Measurements from ENCODE around the gene NOD1. TPM values are rescaled to one million over a fixed set of nuclear protein-coding genes. Genes with fewer than 3 reads are reported as not detected.

NOD1 gene
- total and polyA plus RNA-seq, 4 experiments from 2014 or later = 5.3 to 21.3 (median 14.0) TPM

DNA sequence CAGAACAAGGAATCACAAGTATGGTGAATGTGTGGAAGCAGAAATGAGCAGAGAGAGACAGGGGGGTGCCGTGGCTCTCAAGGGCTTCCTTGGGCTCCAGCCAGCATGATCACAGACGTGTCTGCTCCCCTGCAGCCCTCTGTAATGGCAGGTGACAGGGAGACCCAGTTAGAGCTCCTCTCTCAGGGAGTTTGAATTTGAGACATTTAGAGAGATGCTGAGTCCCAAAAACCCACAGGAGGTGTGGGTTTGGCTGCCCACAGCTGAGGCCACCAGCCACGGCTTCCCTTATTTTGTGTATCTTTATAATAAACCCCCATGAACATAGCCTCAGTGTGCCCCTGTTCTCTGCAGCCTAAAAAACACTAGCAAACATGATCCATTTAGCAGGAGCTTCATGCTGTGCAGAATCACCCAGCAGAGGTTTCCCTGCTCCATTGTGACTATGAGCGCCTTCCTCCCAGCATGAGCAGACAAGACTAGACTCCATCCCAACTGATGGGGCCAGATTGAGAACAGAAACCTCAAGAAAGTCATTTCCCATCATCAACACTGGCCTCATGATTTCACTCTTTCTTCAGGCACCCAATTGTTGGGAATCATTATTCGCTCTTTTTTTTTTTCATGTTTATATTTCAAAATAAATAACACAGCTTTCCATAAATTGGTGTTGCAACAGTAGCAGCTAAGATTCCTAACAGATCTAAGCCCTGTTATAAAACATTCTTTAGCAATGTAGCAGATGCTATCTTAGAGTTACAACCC, 13.4 kb downstream of the NOD1 start:
- Histone ChIP-seq H3K36me3 (ENCODE audit: insufficient read depth, low read length) (no peaks in the 10 kb centered on the region), H3K27me3 (ENCODE audit: insufficient read depth, low read length) (no peaks in the 10 kb centered on the region), H3K27ac (ENCODE audit: low read depth, low read length) (no peak overlapping the region), H3K9me3 (ENCODE audit: control insufficient read depth in 1 of 2, low read length in 2 of 2) (no peaks in the 10 kb centered on the region), H3K4me3 (ENCODE audit: low read length in 2 of 2) (no peak overlapping the region), H3K4me1 (ENCODE audit: insufficient read depth, low read length) (peaks cover 6% of the 10 kb centered on the region)
- no peak for DNase-seq
- Mint-ChIP-seq H3K4me3 (no peak overlapping the region), H3K27ac (peak overlapping the region in 2 of 7 donors; percentile 30 to 41), H3K9me3 (no peaks in the 10 kb centered on the region), H3K27me3 (no peaks in the 10 kb centered on the region), H3K4me1 (peaks cover 21 to 36% (median 29%) of the 10 kb centered on the region in 4 donors), H3K36me3 (peaks cover 3 to 13% of the 10 kb centered on the region in 2 donors)
- CTCF ChIA-PET (ENCODE audit: partially characterized antibody) = no interaction called here
- intact Hi-C loops (cut with micrococcal nuclease) = no loop called here
- POLR2A ChIA-PET (ENCODE audit: partially characterized antibody) = interaction anchor here (1.4 kb wide), 1 partner anchor 12 kb away, joined by 7 read pairs; no protein-coding TSS in a partner anchor

- Histone ChIP-seq H3K27ac (ENCODE audit: low read depth, low read length) (no peak overlapping the region), H3K9me3 (ENCODE audit: control insufficient read depth in 1 of 2, low read length in 2 of 2) (no peaks in the 10 kb centered on the region), H3K27me3 (ENCODE audit: insufficient read depth, low read length) (no peaks in the 10 kb centered on the region), H3K4me1 (ENCODE audit: insufficient read depth, low read length) (peaks cover 6% of the 10 kb centered on the region), H3K36me3 (ENCODE audit: insufficient read depth, low read length) (no peaks in the 10 kb centered on the region), H3K4me3 (ENCODE audit: low read length in 2 of 2) (no peak overlapping the region)
- Mint-ChIP-seq H3K27me3 (no peaks in the 10 kb centered on the region), H3K4me3 (no peak overlapping the region), H3K27ac (peak overlapping the region in 1 of 7 donors; percentile 44), H3K4me1 (peaks cover 18 to 28% (median 23%) of the 10 kb centered on the region in 4 donors), H3K36me3 (peaks cover 6 to 15% of the 10 kb centered on the region in 2 donors), H3K9me3 (no peaks in the 10 kb centered on the region)
- intact Hi-C loops (cut with micrococcal nuclease) = no loop called here
- ChIA-PET POLR2A (ENCODE audit: partially characterized antibody) (interaction anchor here (1.4 kb wide), 1 partner anchor 13 kb away, joined by 7 read pairs; no protein-coding TSS in a partner anchor), CTCF (ENCODE audit: partially characterized antibody) (no interaction called here)
- DNase-seq = no peak
Measured at GRCh38 chr7:30464231-30464671, 14.3 kb downstream of the NOD1 start.

- H3K27ac Mint-ChIP-seq = no peak overlapping the region
- POLR2A ChIA-PET (ENCODE audit: partially characterized antibody) = no interaction called here
- no peaks in the 10 kb centered on the region for H3K27me3 ChIP-seq (ENCODE audit: insufficient read depth, low read length)
- no peaks in the 10 kb centered on the region for H3K36me3 ChIP-seq (ENCODE audit: insufficient read depth, low read length)
- no peaks in the 10 kb centered on the region for H3K9me3 Mint-ChIP-seq
- no peaks in the 10 kb centered on the region for H3K9me3 ChIP-seq (ENCODE audit: control insufficient read depth in 1 of 2, low read length in 2 of 2)
- no peak overlapping the region for H3K4me3 Mint-ChIP-seq
- H3K4me1 ChIP-seq (ENCODE audit: insufficient read depth, low read length) = peaks cover 6% of the 10 kb centered on the region
- H3K4me1 Mint-ChIP-seq = peaks cover 13 to 22% (median 19%) of the 10 kb centered on the region in 4 donors
- H3K36me3 Mint-ChIP-seq = peaks cover 6 to 14% of the 10 kb centered on the region in 2 donors
- no peaks in the 10 kb centered on the region for H3K27me3 Mint-ChIP-seq
- H3K27ac ChIP-seq (ENCODE audit: low read depth, low read length) = no peak overlapping the region
- DNase-seq = no peak
- no peak overlapping the region for H3K4me3 ChIP-seq (ENCODE audit: low read length in 2 of 2)
- intact Hi-C loops (cut with micrococcal nuclease) = no loop called here
- CTCF ChIA-PET (ENCODE audit: partially characterized antibody) = no interaction called here
Measured at GRCh38 chr7:30463405-30464145, 15.0 kb downstream of the NOD1 start.

DNA sequence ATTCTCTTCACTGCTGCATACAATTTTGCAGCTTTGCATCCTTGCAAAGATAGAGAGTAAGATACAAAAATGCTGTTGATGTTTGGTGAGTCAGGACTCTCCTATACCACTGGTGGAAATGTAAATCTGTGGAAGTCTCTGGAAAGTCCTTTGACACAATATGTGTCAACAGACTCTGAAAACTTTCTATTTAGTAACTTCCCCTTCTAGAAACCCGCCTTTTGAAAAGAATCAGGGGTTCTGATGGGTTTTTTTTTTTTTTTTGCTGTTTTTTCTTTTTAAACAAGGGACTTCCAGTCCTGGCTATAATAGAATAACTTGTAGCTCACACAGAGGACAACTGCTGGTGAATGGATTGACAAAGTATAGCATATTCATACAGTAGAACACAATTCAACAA, 16.4 kb downstream of the NOD1 start:
- ChIA-PET POLR2A (ENCODE audit: partially characterized antibody) (no interaction called here), CTCF (ENCODE audit: partially characterized antibody) (no interaction called here)
- Mint-ChIP-seq H3K27ac (no peak overlapping the region), H3K9me3 (no peaks in the 10 kb centered on the region), H3K27me3 (no peaks in the 10 kb centered on the region), H3K36me3 (peaks cover 6 to 19% of the 10 kb centered on the region in 2 donors), H3K4me1 (peaks cover 3 to 15% (median 7%) of the 10 kb centered on the region in 4 donors), H3K4me3 (no peak overlapping the region)
- no peak overlapping the region for H3K4me3 ChIP-seq (ENCODE audit: low read length in 2 of 2)
- no peak for DNase-seq
- no peak overlapping the region for H3K27ac ChIP-seq (ENCODE audit: low read depth, low read length)
- no peaks in the 10 kb centered on the region for H3K4me1 ChIP-seq (ENCODE audit: insufficient read depth, low read length)
- H3K9me3 ChIP-seq (ENCODE audit: control insufficient read depth in 1 of 2, low read length in 2 of 2) = no peaks in the 10 kb centered on the region
- no peaks in the 10 kb centered on the region for H3K36me3 ChIP-seq (ENCODE audit: insufficient read depth, low read length)
- intact Hi-C loops (cut with micrococcal nuclease) = no loop called here
- no peaks in the 10 kb centered on the region for H3K27me3 ChIP-seq (ENCODE audit: insufficient read depth, low read length)

GRCh38 chr7:30460246-30460633, 18.3 kb downstream of the NOD1 start:
- Histone ChIP-seq H3K36me3 (ENCODE audit: insufficient read depth, low read length) (peaks cover 8% of the 10 kb centered on the region), H3K9me3 (ENCODE audit: control insufficient read depth in 1 of 2, low read length in 2 of 2) (no peaks in the 10 kb centered on the region), H3K27ac (ENCODE audit: low read depth, low read length) (no peak overlapping the region), H3K27me3 (ENCODE audit: insufficient read depth, low read length) (no peaks in the 10 kb centered on the region), H3K4me1 (ENCODE audit: insufficient read depth, low read length) (no peaks in the 10 kb centered on the region), H3K4me3 (ENCODE audit: low read length in 2 of 2) (no peak overlapping the region)
- no peaks in the 10 kb centered on the region for H3K27me3 Mint-ChIP-seq
- ChIA-PET CTCF (ENCODE audit: partially characterized antibody) (no interaction called here), POLR2A (ENCODE audit: partially characterized antibody) (interaction anchor here (0.9 to 1.8 kb wide), 2 partner anchors 18 to 49 kb away, joined by 3 to 4 read pairs; partner anchors contain the start of gene NOD1)
- H3K9me3 Mint-ChIP-seq = no peaks in the 10 kb centered on the region
- H3K4me3 Mint-ChIP-seq = no peak overlapping the region
- peaks cover 0 to 3% (median 2%) of the 10 kb centered on the region in 4 donors for H3K4me1 Mint-ChIP-seq
- peaks cover 10 to 34% of the 10 kb centered on the region in 2 donors for H3K36me3 Mint-ChIP-seq
- H3K27ac Mint-ChIP-seq = peak overlapping the region in 3 of 7 donors; percentile 48 to 72 (median 68)
- intact Hi-C loops (cut with micrococcal nuclease) = no loop called here
- DNase-seq = no peak

DNA sequence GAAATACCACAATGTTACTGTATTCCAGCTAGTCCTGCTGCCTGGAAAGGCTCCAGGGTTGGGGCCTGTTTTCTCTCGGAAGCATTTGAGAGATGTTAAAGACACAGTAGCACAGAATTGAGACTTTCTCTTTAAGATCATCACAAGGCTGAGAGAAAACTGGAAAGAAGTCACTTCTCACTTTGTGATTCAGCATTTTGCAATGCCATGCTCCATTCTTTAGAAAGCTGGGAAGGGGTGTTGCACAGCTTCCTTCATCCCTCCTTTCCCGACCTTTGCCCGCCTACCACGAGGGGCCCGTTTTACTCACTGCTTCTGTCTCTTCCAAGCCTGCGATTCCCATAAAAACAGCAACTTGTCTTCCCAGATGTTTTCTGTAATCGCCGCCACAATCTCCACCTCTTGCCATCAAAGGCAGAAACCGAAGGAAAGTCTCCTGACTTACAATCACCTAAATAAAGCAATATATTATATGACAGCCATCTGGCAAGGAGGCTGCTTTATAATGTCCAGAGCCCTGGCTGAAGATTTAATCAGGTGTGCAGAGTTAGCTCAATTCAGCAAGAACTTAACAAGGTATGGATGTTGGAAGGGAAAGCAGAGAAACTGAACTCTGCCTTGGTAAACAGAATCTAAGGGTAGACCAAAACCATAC, 18.9 kb downstream of the NOD1 start:
- intact Hi-C loops (cut with micrococcal nuclease) = no loop called here
- Mint-ChIP-seq H3K27me3 (no peaks in the 10 kb centered on the region), H3K36me3 (peaks cover 10 to 38% of the 10 kb centered on the region in 2 donors), H3K27ac (peak overlapping the region in 5 of 7 donors; percentile 44 to 72 (median 65)), H3K9me3 (no peaks in the 10 kb centered on the region), H3K4me3 (no peak overlapping the region), H3K4me1 (peaks cover 0 to 2% (median 0%) of the 10 kb centered on the region in 4 donors)
- no peak overlapping the region for H3K4me3 ChIP-seq (ENCODE audit: low read length in 2 of 2)
- ChIA-PET POLR2A (ENCODE audit: partially characterized antibody) (interaction anchor here (1.8 kb wide), 1 partner anchor 19 kb away, joined by 4 read pairs; the partner anchor contains the start of gene NOD1), CTCF (ENCODE audit: partially characterized antibody) (no interaction called here)
- DNase-seq = no peak
- no peaks in the 10 kb centered on the region for H3K9me3 ChIP-seq (ENCODE audit: control insufficient read depth in 1 of 2, low read length in 2 of 2)
- peaks cover 13% of the 10 kb centered on the region for H3K36me3 ChIP-seq (ENCODE audit: insufficient read depth, low read length)
- no peaks in the 10 kb centered on the region for H3K27me3 ChIP-seq (ENCODE audit: insufficient read depth, low read length)
- no peak overlapping the region for H3K27ac ChIP-seq (ENCODE audit: low read depth, low read length)
- H3K4me1 ChIP-seq (ENCODE audit: insufficient read depth, low read length) = no peaks in the 10 kb centered on the region

- ChIA-PET POLR2A (ENCODE audit: partially characterized antibody) (no interaction called here), CTCF (ENCODE audit: partially characterized antibody) (interaction anchor here (0.7 kb wide), 1 partner anchor 108 kb away, joined by 4 read pairs; no protein-coding TSS in a partner anchor)
- Mint-ChIP-seq H3K36me3 (peaks cover 15 to 50% of the 10 kb centered on the region in 2 donors), H3K27ac (peak overlapping the region in 1 of 7 donors; percentile 7), H3K4me3 (no peak overlapping the region), H3K9me3 (no peaks in the 10 kb centered on the region), H3K4me1 (no peaks in the 10 kb centered on the region), H3K27me3 (no peaks in the 10 kb centered on the region)
- intact Hi-C loops (cut with micrococcal nuclease) = no loop called here
- H3K36me3 ChIP-seq (ENCODE audit: insufficient read depth, low read length) = peaks cover 23% of the 10 kb centered on the region
- no peaks in the 10 kb centered on the region for H3K27me3 ChIP-seq (ENCODE audit: insufficient read depth, low read length)
- H3K9me3 ChIP-seq (ENCODE audit: control insufficient read depth in 1 of 2, low read length in 2 of 2) = no peaks in the 10 kb centered on the region
- no peak for DNase-seq
- no peak overlapping the region for H3K27ac ChIP-seq (ENCODE audit: low read depth, low read length)
- H3K4me3 ChIP-seq (ENCODE audit: low read length in 2 of 2) = no peak overlapping the region
- no peaks in the 10 kb centered on the region for H3K4me1 ChIP-seq (ENCODE audit: insufficient read depth, low read length)
Measured at GRCh38 chr7:30458311-30458710, 20.3 kb downstream of the NOD1 start.

Data from CD4-positive, alpha-beta memory T cell (primary cell).